CD4-positive, alpha-beta T cell (primary cell): ENCODE measurements around the gene MTUS2. TPM values are rescaled to one million over a fixed set of nuclear protein-coding genes. Genes with fewer than 3 reads are reported as not detected.

ENCODE experiments used
- ATAC-seq: fragments of 200-7000 bp; cut with Tn5 transposase; one replicate; pipeline ENCODE4 v1.10.0; 2022; ENCODE audit warnings: mild to moderate bottlenecking; ENCODE audit not compliant: poor library complexity
- CTCF ChIA-PET: fragments of 350-600 bp; sonication (Branson Sonifier 250); formaldehyde crosslinking; loops from one replicate; lab custom pipeline; 2021; ENCODE audit warnings: antibody characterized with exemption, inconsistent platforms; lab: Charles Lee
- POLR2A ChIA-PET: fragments of 350-600 bp; sonication (Branson Sonifier 250); formaldehyde crosslinking; loops from one replicate; lab custom pipeline; 2021; ENCODE audit warnings: antibody characterized with exemption, inconsistent platforms; lab: Charles Lee
- DNase-seq, 14 experiments: peaks; one replicate each; pipeline ENCODE4 v3.0.0-alpha.2; 2013 to 2020; ENCODE audit warnings: mixed read lengths in 2 of 14
- H3K27ac ChIP-seq, 2 donors: one replicate each; pipeline versions ENCODE4 v1.5.1 to v1.7.0; 2013; ENCODE audit warnings: low read length in 2 of 2, low read depth in 1 of 2, mild to moderate bottlenecking in 1 of 2
- H3K27me3 ChIP-seq, 2 experiments: 1 replicate in 1 of 2; 2 replicates in 1 of 2; pipeline versions ENCODE4 v1.6.1 to v1.7.0; 2013; ENCODE audit warnings: low read length in 2 of 2, control low read depth in 1 of 2, mild to moderate bottlenecking in 1 of 2, moderate library complexity in 1 of 2; ENCODE audit not compliant: insufficient read depth in 2 of 2, control insufficient read depth in 1 of 2
- H3K36me3 ChIP-seq: one replicate; pipeline ENCODE4 v1.6.1; 2013; ENCODE audit warnings: low read length, control low read depth; ENCODE audit not compliant: insufficient read depth
- H3K4me1 ChIP-seq: one replicate; pipeline ENCODE4 v1.6.1; 2013; ENCODE audit warnings: low read length, control low read depth; ENCODE audit not compliant: insufficient read depth
- H3K4me3 ChIP-seq: one replicate; pipeline ENCODE4 v1.5.1; 2013; ENCODE audit warnings: mild to moderate bottlenecking, low read length, moderate library complexity
- H3K9me3 ChIP-seq, 2 experiments: 1 replicate in 1 of 2; 2 replicates in 1 of 2; pipeline versions ENCODE4 v1.6.1 to v1.7.0; 2013; ENCODE audit warnings: low read length in 2 of 2, mild to moderate bottlenecking in 2 of 2, control low read depth in 1 of 2, moderate library complexity in 1 of 2; ENCODE audit not compliant: control insufficient read depth in 1 of 2, insufficient read depth in 1 of 2
- H3K27ac Mint-ChIP-seq: one replicate; pipeline ENCODE4 v1.8.0; 2020; ENCODE audit warnings: mixed read lengths
- H3K27me3 Mint-ChIP-seq: one replicate; pipeline ENCODE4 v1.8.0; 2021; ENCODE audit warnings: mixed read lengths
- H3K36me3 Mint-ChIP-seq: one replicate; pipeline ENCODE4 v1.8.0; 2021; ENCODE audit warnings: low read depth, mixed read lengths
- H3K4me1 Mint-ChIP-seq: one replicate; pipeline ENCODE4 v1.8.0; 2021; ENCODE audit warnings: low read depth, mixed read lengths
- H3K4me3 Mint-ChIP-seq: one replicate; pipeline ENCODE4 v1.8.0; 2020; ENCODE audit warnings: mild to moderate bottlenecking, mixed read lengths
- H3K9me3 Mint-ChIP-seq: one replicate; pipeline ENCODE4 v1.8.0; 2020; ENCODE audit warnings: mixed read lengths
- intact Hi-C, 2 experiments: fragments of 100-400 bp; cut with DNase I in 1 of 2; cut with micrococcal nuclease in 1 of 2; formaldehyde crosslinking; loops; one replicate each; pipeline versions ENCODE4 v1.15.1 to v1.9.0; 2023 to 2025; cut with DNase I, micrococcal nuclease
- total RNA-seq, 174 experiments: library from RNA in 2 of 174; stranded (reverse) in 2 of 174; gene quantifications; one replicate each; pipeline ENCODE4 v1.2.3 and lab custom pipeline; 2021 to 2026
- TF ChIP-seq, protein P1 (sequence below): fragments of 200-600 bp; IDR thresholded peaks from one replicate; pipeline ENCODE4 v1.8.0; 2022; ENCODE audit warnings: antibody characterized with exemption, mild to moderate bottlenecking

MTUS2 gene
- total RNA-seq, 2 experiments from 2014 or later, result 0.38 to 0.81 TPM

GRCh38 chr13:29515372-29515771 is 695.2 kb downstream of the MTUS2 start:
- DNase-seq (no peak), ATAC-seq (no peak)
- Mint-ChIP-seq H3K4me1 (no peaks in the 10 kb centered on the region), H3K27ac (no peak overlapping the region), H3K4me3 (no peak overlapping the region), H3K9me3 (no peaks in the 10 kb centered on the region), H3K27me3 (no peaks in the 10 kb centered on the region), H3K36me3 (peaks cover 79% of the 10 kb centered on the region)
- Histone ChIP-seq H3K9me3 (no peaks in the 10 kb centered on the region), H3K36me3 (peaks cover 80% of the 10 kb centered on the region), H3K27me3 (no peaks in the 10 kb centered on the region), H3K4me1 (no peaks in the 10 kb centered on the region), H3K27ac (no peak overlapping the region), H3K4me3 (no peak overlapping the region)
- POLR2A ChIA-PET, result no interaction called here
- intact Hi-C loops, result no loop called here
- CTCF ChIA-PET, result no interaction called here
- TF ChIP-seq, protein P1, sequence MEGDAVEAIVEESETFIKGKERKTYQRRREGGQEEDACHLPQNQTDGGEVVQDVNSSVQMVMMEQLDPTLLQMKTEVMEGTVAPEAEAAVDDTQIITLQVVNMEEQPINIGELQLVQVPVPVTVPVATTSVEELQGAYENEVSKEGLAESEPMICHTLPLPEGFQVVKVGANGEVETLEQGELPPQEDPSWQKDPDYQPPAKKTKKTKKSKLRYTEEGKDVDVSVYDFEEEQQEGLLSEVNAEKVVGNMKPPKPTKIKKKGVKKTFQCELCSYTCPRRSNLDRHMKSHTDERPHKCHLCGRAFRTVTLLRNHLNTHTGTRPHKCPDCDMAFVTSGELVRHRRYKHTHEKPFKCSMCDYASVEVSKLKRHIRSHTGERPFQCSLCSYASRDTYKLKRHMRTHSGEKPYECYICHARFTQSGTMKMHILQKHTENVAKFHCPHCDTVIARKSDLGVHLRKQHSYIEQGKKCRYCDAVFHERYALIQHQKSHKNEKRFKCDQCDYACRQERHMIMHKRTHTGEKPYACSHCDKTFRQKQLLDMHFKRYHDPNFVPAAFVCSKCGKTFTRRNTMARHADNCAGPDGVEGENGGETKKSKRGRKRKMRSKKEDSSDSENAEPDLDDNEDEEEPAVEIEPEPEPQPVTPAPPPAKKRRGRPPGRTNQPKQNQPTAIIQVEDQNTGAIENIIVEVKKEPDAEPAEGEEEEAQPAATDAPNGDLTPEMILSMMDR, result no peak

DNA sequence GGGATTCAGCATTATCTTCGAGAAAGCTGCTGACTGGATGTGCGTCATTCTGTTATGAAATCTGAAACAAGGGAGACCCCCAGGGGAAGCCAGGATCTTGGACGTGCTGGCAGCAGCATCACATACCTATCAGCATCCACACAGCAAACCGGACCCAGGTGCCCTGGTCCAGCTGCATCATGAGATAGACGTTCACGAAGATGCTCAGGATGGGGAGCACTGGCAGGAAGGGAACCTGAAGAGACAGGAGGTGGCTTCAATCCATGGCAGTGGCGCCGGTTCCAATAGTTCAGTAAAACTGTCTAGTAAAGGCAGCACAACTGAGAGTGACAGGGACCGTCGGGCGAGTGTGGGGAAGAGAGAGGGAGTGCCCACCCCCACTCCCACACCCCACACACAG is 695.9 kb downstream of the MTUS2 start:
- TF ChIP-seq, protein P1, result no peak
- intact Hi-C loops, result no loop called here
- ATAC-seq (no peak), DNase-seq (no peak)
- ChIA-PET POLR2A (no interaction called here), CTCF (no interaction called here)
- peaks cover 82% of the 10 kb centered on the region for H3K36me3 ChIP-seq
- H3K4me1 ChIP-seq, result no peaks in the 10 kb centered on the region
- no peak overlapping the region for H3K4me3 ChIP-seq
- H3K27ac ChIP-seq, result no peak overlapping the region
- no peaks in the 10 kb centered on the region for H3K27me3 ChIP-seq
- H3K9me3 Mint-ChIP-seq, result no peaks in the 10 kb centered on the region
- no peaks in the 10 kb centered on the region for H3K27me3 Mint-ChIP-seq
- peaks cover 84% of the 10 kb centered on the region for H3K36me3 Mint-ChIP-seq
- H3K9me3 ChIP-seq, result no peaks in the 10 kb centered on the region
- no peak overlapping the region for H3K4me3 Mint-ChIP-seq
- no peaks in the 10 kb centered on the region for H3K4me1 Mint-ChIP-seq
- H3K27ac Mint-ChIP-seq, result no peak overlapping the region

DNA sequence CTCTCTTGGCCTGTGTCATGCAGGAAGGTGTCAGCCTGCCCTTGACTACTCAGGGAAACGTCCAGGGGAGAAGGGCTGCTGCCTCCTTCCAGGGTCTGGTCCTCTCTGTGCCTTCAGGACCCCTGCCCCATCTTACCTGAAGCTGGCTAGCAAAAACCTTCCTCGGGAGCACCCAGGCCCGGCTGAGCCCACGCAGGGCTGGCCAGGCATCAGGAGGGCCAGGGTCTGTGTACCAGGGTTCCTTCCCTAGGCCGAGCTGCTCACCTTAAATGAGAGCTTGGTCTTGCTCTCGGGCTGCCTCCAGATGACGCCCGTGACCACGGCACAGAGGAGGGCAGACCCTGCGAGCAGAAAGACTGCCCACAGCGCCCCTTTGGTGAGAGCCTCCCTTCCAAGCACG is 696.7 kb downstream of the MTUS2 start:
- Mint-ChIP-seq H3K9me3 (no peaks in the 10 kb centered on the region), H3K27ac (no peak overlapping the region), H3K27me3 (no peaks in the 10 kb centered on the region), H3K4me1 (no peaks in the 10 kb centered on the region), H3K36me3 (peaks cover 83% of the 10 kb centered on the region), H3K4me3 (no peak overlapping the region)
- no peaks in the 10 kb centered on the region for H3K27me3 ChIP-seq
- peaks cover 91% of the 10 kb centered on the region for H3K36me3 ChIP-seq
- TF ChIP-seq, protein P1, result no peak
- no peak overlapping the region for H3K4me3 ChIP-seq
- no peak overlapping the region for H3K27ac ChIP-seq
- DNase-seq, result no peak
- intact Hi-C loops, result no loop called here
- ATAC-seq, result no peak
- CTCF ChIA-PET, result interaction anchor here (1.9 kb wide), 1 partner anchor 9 kb away, joined by 7 read pairs; no protein-coding TSS in a partner anchor
- no peaks in the 10 kb centered on the region for H3K4me1 ChIP-seq
- no peaks in the 10 kb centered on the region for H3K9me3 ChIP-seq
- POLR2A ChIA-PET, result no interaction called here
